Measurements from ENCODE around the gene BRD7. TPM values are rescaled to one million over a fixed set of nuclear protein-coding genes. Genes with fewer than 3 reads are reported as not detected.

The BRD7 gene
- total RNA-seq, 2 donors from 2014 or later: 56.9 to 63.5 TPM

- H3K27ac ChIP-seq: no peak overlapping the region
- H3K4me1 ChIP-seq (ENCODE audit: control insufficient read depth in 1 of 2, low read depth in 2 of 2): no peaks in the 10 kb centered on the region
- DNase-seq (ENCODE audit: low spot score): no peak
- no peak for TF ChIP-seq CTCF (IDR thresholded peaks at IDR 0.05)
- no peak for ATAC-seq (ENCODE audit: insufficient number of reproducible peaks, low FRiP score, low read depth)
- no peaks in the 10 kb centered on the region for H3K36me3 ChIP-seq
- no peak overlapping the region for H3K4me3 ChIP-seq
- H3K9me3 ChIP-seq: no peaks in the 10 kb centered on the region
- H3K27me3 ChIP-seq (replicated peaks; ENCODE audit: insufficient read depth): no peaks in the 10 kb centered on the region
Measured at GRCh38 chr16:50298075-50298460, 70.7 kb downstream of the BRD7 start.

- Histone ChIP-seq H3K27ac (no peak overlapping the region), H3K27me3 (replicated peaks; ENCODE audit: insufficient read depth) (no peaks in the 10 kb centered on the region), H3K4me3 (no peak overlapping the region), H3K9me3 (no peaks in the 10 kb centered on the region), H3K36me3 (no peaks in the 10 kb centered on the region), H3K4me1 (ENCODE audit: control insufficient read depth in 1 of 2, low read depth in 2 of 2) (no peaks in the 10 kb centered on the region)
- DNase-seq (ENCODE audit: low spot score) (no peak), ATAC-seq (ENCODE audit: insufficient number of reproducible peaks, low FRiP score, low read depth) (no peak)
- no peak for TF ChIP-seq CTCF (IDR thresholded peaks at IDR 0.05)
Measured at GRCh38 chr16:50297301-50298074, 71.3 kb downstream of the BRD7 start.

GRCh38 chr16:50296807-50297206 is 72.0 kb downstream of the BRD7 start:
- TF ChIP-seq CTCF (IDR thresholded peaks at IDR 0.05): no peak
- Histone ChIP-seq H3K27ac (no peak overlapping the region), H3K9me3 (no peaks in the 10 kb centered on the region), H3K4me1 (ENCODE audit: control insufficient read depth in 1 of 2, low read depth in 2 of 2) (no peaks in the 10 kb centered on the region), H3K4me3 (no peak overlapping the region), H3K27me3 (replicated peaks; ENCODE audit: insufficient read depth) (no peaks in the 10 kb centered on the region), H3K36me3 (no peaks in the 10 kb centered on the region)
- DNase-seq (ENCODE audit: low spot score) (no peak), ATAC-seq (ENCODE audit: insufficient number of reproducible peaks, low FRiP score, low read depth) (no peak)

GRCh38 chr16:50295541-50296132 is 73.2 kb downstream of the BRD7 start:
- H3K4me3 ChIP-seq: no peak overlapping the region
- DNase-seq (ENCODE audit: low spot score) (no peak), ATAC-seq (ENCODE audit: insufficient number of reproducible peaks, low FRiP score, low read depth) (no peak)
- H3K4me1 ChIP-seq (ENCODE audit: control insufficient read depth in 1 of 2, low read depth in 2 of 2): no peaks in the 10 kb centered on the region
- H3K27me3 ChIP-seq (replicated peaks; ENCODE audit: insufficient read depth): no peaks in the 10 kb centered on the region
- no peak for TF ChIP-seq CTCF (IDR thresholded peaks at IDR 0.05)
- no peak overlapping the region for H3K27ac ChIP-seq
- no peaks in the 10 kb centered on the region for H3K9me3 ChIP-seq
- H3K36me3 ChIP-seq: no peaks in the 10 kb centered on the region

- Histone ChIP-seq H3K4me3 (no peak overlapping the region), H3K4me1 (ENCODE audit: control insufficient read depth in 1 of 2, low read depth in 2 of 2) (no peaks in the 10 kb centered on the region), H3K27ac (no peak overlapping the region), H3K36me3 (no peaks in the 10 kb centered on the region), H3K9me3 (no peaks in the 10 kb centered on the region), H3K27me3 (replicated peaks; ENCODE audit: insufficient read depth) (no peaks in the 10 kb centered on the region)
- TF ChIP-seq CTCF (IDR thresholded peaks at IDR 0.05): no peak
- no peak for DNase-seq (ENCODE audit: low spot score)
- no peak for ATAC-seq (ENCODE audit: insufficient number of reproducible peaks, low FRiP score, low read depth)
Measured at GRCh38 chr16:50294955-50295354, 73.8 kb downstream of the BRD7 start.
